HCEC 1CT (cell line): ENCODE results near the gene THRAP3.
A peak's percentile ranks its signal among the peaks of the same experiment; 100 is the strongest.
"Not testable (repeated sequence)": the region's sequence is repeated elsewhere in the genome, so short reads cannot be mapped to it uniquely, and the experiment has no call there.

Experiments
- DNase-seq: peaks from one replicate; pipeline ENCODE4 v3.0.0-alpha.2; 2017

Gene THRAP3

DNA sequence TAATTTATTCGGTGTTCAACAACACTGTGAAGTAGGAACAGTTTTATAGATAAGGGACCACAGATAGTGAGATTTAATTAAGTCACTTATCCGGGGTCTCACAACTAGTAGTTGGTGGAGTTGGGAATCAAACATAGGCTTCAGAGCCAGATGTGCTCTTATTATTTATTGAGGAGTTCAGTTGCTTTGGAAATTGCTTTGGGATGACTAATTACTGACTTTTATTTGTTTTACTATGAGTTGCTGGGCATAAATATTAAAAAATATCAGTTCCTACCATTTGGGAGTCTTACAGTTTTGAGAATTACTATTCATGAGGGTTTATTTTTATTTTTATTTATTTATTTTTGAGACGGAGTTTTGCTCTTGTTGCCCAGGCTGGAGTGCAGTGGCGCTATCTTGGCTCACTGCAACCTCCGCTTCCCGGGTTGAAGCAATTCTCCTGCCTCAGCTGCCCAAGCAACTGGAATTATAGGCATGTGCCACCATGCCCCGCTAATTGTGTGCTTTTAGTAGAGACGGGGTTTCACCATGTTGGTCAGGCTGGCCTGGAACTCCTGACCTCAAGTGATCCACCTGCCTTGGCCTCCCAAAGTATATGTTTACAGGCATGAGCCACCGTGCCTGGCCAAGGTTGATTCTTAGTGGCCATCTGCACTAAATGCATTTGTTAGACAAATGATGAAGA is 27.7 kb downstream of the THRAP3 start:
- peak; percentile 50 for DNase-seq

GRCh38 chr1:36252482-36252824 is 28.2 kb downstream of the THRAP3 start:
- not testable (repeated sequence) for DNase-seq

- peak; percentile 28 for DNase-seq
These were observed 29.1 kb downstream of the THRAP3 start for GRCh38 chr1:36253161-36253862.

GRCh38 chr1:36256558-36257374 is 32.5 kb downstream of the THRAP3 start:
- no peak for DNase-seq

GRCh38 chr1:36257375-36257767 is 33.1 kb downstream of the THRAP3 start:
- DNase-seq = no peak

DNA sequence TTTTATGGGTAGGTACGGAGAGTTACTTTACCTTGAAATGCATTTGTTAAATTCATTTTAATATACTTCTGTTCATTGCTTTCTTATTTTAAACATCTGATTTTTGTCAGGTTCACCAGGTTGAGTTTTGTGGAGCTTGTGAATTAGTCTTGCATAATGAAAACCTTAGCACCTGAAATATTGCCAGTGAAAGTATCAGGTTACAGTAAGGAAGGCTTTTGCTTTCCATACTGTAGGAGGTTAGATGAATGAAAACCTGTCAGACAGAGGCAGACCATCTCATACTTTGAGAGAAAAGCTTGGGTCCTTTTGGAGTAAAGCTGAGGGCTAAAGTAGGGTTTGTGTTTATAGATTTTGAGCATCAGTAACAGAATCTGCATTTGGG is 34.7 kb downstream of the THRAP3 start:
- DNase-seq = no peak

- no peak for DNase-seq
These were observed 44.7 kb downstream of the THRAP3 start for GRCh38 chr1:36268981-36269380.

GRCh38 chr1:36269408-36269838 is 45.2 kb downstream of the THRAP3 start:
- DNase-seq = no peak

DNA sequence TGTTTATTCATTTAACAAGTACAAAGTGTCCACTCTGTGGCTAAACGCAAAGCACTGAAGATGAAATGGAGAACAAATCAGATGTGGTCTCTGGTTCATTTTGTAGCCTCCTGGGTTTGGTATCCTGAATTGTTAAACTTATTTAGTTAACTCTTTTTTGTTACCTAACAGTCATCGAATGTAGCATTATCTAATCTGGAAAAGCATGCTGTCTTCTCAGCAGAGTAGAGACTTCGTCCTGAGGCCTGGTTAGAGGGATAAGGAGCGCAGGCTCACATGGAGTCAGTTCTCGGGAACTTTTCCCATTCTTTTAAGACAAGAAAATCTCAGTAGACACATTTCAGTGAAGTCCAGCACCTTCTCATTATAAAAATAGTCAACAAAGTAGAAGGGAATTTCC is 48.8 kb downstream of the THRAP3 start:
- DNase-seq = no peak

DNA sequence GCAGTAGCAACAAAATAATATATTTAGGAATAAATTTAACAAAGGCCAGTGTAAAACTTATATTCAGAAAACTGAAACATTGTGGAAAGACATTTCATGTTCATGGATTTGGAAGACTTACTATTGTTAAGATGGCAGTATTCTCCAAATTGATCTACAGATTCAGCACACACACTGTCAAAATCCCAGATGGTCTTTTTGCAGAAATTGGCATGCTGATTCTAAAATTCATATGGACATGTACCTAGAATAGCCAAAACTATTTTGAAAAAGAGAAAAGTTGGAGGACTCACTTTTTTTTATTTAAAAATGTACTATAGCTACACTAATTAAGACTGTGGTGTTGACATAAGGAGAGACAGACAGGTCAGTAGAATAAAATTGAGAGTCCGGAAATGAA is 50.0 kb downstream of the THRAP3 start:
- DNase-seq = no peak

GRCh38 chr1:36276688-36277087 is 52.4 kb downstream of the THRAP3 start:
- DNase-seq = no peak

DNA sequence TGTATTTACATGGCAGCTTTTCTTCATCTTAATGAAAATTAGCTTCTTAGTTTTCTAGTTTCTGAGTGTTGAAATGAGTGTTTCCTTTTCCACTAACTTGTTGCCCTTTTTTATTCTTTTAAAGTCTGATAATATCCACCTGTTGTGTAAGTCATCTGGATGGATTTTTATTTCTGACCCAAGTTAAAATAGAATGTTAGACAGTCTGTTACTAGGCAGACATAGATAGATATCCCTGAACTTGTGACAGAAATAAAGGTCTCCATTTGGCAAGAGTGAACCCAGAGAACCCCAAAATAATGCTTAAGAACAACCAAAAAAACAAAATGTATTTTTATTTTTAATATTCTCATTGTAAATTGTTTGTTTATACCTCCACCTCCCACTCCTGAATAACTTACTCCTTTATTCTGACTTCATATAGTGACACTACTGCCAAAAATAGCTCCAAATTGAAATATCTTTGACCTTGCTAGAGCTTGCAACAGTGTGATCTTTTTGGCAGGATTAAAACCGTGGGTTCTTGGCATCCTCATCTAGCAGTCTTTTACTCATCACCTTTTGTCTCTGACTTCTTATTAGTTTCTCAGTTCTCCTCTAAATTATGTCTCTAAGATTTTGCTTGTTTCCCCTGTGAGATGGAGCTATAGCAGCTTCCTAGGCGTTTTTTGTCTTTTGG is 55.0 kb downstream of the THRAP3 start:
- DNase-seq = peak; percentile 29

DNA sequence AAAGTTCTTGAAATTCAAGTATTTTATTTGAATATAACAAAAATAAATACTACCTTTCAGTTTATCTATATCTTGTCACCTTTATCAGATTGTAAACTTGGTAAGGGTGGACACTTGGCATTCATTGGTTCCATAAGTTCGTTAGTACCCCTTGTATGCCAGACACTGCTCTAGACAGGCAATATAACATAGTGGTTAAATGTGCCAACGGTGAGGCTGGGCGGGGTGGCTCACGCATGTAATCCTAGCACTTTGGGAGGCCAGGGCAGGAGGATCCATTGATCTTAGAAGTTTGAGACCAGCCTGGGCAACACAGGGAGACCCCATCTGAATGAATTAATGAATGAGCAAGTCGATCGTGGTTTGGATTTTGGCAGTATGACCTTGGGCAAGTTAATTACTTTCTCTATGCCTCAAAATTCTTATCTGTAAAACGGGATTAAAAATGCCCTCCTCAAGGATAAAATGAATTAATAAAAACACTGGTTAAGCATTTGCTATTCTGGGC is 55.6 kb downstream of the THRAP3 start:
- DNase-seq = no peak

- DNase-seq = no peak
These were observed 59.8 kb downstream of the THRAP3 start for GRCh38 chr1:36284061-36284460.

DNA sequence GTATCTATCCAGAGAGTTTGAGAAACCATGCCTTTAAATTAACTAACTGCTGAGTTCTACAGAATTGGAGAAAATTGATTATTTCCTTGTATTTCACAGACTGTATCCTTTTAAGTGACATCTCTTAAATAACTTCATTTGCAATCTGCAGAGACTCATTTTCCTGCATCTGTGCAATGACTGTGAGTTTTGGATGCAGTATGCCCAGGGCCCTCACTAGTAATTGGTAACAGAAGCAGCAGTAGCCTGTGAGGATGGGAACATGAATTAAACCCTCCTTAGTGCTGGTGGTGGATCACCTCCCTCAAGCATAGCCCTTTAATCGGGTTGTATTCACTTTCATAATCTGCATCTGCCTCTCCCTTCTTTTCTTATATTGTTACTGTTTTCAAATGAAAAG is 60.3 kb downstream of the THRAP3 start:
- no peak for DNase-seq

GRCh38 chr1:36285443-36286101 is 61.3 kb downstream of the THRAP3 start:
- peak; percentile 82 for DNase-seq

- DNase-seq = no peak
These were observed 62.6 kb downstream of the THRAP3 start for GRCh38 chr1:36286802-36287201.

- no peak for DNase-seq
These were observed 63.4 kb downstream of the THRAP3 start for GRCh38 chr1:36287595-36287994.

DNA sequence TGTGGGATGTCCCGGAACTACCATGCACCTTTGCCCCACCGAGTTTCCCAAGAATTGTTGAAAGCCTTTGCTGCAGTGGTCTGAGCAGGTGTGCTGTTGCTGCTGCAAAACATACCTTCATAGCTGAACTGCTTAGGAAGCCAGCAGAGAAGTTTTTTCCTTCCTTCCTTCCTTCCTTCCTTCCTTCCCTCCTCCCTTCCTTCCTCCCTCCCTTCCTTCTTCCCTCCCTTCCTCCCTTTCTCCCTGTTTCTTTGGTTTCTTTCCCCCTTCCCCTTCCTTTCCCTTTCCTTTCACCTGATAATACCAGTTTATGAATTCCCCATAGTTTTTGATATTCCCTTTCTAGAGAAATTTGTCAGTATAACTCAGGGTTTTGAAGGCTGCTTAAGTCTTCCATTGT is 71.1 kb downstream of the THRAP3 start:
- DNase-seq = no peak

GRCh38 chr1:36297062-36297461 is 72.8 kb downstream of the THRAP3 start:
- no peak for DNase-seq

GRCh38 chr1:36298640-36299039 is 74.4 kb downstream of the THRAP3 start:
- DNase-seq = no peak

DNA sequence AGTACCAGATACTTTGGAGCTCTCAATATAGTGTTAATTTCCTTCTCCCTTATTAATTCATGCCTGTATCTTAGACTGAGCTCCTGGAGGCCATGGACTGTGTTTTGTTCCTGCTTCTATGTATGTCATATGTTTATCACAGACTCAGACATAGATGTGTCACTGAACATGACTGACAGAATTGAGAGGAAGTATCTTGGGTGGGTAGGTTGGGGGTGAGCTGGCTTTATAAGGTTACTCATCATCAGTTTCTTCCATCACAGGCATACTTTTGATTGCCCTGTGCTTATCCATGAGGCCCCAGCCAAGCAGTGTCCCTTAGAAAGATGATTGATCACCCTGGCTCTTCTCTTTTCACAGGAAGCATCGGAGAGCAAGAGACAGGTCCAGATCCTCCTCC is 76.3 kb downstream of the THRAP3 start:
- peak; percentile 25 for DNase-seq

DNA sequence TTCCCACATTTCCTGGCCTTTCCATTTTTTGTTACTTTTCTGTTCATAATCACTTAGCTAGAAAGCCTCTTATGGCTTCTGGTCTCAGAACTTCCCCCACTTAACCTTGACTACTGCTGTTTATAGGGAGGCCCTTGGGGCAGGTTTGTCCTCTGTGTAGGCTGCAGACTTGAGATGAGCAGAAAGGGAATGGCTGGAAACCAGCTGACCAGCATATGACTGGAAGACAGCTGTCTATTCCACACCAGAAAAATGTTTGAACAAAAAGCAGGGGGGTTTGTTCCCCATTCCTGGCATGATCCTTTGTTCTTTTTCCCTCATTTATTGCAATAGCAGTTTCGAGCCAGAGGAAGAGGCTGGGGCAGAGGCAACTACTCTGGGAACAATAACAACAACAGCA is 77.0 kb downstream of the THRAP3 start:
- DNase-seq = no peak
